Left forelimb (tissue), 1 donor: ENCODE data around the gene MRPL16.
"Not testable (repeated sequence)": the region's sequence is repeated elsewhere in the genome, so short reads cannot be mapped to it uniquely, and the experiment has no call there.

Experiments used
- DNase-seq: peaks from one replicate; pipeline ENCODE4 v3.0.0-alpha.2; 2018; ENCODE audit warnings: low spot score

Gene MRPL16

DNA sequence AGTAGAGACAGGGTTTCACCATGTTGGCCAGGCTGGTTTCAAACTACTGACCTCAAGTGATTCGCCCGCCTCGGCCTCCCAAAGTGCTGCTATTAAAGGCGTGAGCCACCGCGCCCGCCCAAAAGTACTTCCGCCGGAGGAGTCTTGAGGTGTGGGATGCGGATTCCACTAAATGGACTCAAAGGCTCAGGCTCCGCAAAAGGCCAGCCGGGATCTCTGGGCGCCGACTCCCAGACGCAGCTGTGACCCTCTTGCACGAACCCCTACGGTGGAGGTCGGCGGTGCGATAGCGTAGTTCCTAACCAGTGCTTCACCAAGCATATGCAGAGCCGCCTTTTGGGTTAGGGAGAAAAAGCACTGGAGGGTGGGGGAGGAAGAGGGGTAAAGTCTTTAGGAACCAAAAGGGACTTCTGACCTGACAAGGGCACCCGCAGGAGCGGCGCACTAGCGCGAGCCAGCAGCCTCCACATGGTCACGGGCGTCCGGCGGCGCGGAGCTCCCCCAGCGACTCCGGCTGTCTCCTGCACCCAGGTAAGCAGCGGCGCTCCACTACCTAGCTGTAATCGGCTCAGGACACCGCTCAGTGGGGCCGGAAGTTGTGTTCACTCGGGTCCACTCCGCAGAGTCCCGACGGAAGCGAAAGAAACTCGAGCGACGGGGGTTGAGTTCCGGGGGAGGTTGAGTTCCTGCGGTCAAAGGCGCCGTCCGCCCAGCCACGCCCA is at the start of gene MRPL16:
Gene MRPL16 (minus strand): TSS at position 590 of the 722 bp plus-strand sequence. CDS start 120 bp downstream, at position 470.
- peak; percentile 91 for DNase-seq

DNA sequence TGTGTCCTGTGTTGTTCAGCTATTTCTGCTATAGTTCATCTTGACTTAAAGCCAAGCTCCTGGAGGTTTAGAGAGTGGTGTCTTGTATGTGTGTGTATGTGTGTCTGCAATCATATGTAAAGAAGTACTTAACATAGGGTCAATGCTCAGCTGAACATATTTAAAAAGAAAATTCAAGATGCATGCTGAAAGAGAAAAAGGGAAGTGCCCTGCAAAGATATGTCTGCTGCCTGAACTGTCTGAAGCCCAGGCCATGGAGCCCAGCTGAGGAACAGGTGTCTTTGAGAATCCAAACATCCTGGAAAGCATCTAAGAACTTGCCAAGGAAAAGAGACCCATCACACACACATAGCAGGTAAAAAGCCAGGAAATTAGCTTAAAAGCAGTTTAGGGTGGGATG is 49.1 kb upstream of the MRPL16 start:
- no peak for DNase-seq

DNA sequence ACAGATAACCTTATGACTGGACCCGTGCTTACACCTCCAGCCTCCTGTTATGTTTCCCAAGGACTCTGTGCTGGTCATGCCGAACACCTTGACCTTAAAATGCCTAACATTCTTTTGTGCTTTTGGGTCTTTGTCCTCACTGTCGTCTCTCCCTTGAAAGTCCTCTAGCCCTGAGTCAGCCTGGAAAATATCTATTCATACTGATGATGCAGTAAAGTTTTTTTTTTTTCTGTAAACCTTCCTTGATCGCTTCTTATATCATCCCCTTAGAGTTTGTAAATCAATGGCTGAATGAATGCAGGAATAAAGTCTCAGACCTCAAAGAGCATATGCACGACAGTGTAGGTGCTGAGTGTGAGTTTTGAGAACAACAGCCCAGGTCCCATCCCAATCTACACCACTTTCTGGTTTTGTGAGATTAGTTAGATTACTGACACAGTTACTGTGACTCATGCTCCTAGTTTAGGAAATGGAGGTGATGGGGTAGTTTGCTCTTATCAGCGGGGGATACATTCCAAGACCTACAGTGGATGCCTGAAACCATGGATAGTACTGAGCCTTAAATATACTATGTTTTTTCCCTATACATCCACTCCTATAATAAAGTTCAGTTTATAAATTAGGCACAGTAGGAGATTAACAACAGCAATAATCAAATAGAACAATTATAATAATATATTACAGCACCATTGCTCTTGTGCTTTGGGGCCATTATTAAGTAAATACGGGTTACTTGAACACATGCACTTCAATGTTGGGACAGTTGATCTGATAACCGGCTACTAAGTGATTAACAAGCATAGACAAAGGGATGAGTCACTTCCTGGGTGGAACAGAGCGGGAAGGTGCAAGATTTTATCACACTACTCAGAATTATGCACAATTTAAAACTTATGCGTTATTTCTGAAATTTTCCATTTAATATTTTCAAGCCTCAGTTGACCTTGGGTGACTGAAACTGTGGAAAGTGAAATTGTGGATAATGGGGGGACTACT is 47.2 kb upstream of the MRPL16 start:
- DNase-seq, result no peak

DNA sequence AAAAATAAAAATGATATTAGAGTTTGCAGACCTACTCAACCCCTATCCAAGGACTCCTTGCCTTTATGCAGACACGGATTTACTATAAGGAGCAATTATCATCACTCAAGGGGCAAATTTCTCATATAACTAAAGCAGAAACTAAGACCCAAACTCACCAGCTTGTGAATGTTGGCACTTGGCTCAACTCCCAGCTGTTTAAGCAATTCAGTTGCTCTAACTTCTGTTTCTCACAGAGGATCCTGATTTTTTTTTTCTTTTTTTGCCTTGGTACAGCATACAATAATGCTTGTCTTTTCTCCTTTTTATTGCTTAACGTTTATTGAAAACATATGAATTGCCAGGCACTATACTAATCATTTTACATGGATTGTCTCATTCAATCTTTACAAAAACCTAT is 44.3 kb upstream of the MRPL16 start:
- DNase-seq, result no peak

DNA sequence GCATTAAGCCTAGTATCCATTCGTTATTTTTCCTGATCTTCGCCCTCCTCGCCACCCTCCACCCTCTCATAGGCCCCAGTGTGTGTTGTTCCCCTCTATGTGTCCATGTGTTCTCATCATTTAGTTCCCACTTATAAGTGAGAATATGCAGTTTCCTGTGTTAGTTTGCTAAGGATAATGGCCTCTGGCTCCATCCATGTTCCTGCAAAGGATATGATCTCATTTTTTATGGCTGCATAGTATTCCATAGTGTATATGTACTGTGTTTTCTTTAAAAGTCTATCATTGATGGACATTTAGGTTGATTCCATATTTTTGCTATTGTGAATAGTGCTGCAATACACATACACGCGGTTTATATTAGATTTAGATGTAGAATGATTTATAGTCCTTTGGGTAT is 40.8 kb upstream of the MRPL16 start:
- not testable (repeated sequence) for DNase-seq

DNA sequence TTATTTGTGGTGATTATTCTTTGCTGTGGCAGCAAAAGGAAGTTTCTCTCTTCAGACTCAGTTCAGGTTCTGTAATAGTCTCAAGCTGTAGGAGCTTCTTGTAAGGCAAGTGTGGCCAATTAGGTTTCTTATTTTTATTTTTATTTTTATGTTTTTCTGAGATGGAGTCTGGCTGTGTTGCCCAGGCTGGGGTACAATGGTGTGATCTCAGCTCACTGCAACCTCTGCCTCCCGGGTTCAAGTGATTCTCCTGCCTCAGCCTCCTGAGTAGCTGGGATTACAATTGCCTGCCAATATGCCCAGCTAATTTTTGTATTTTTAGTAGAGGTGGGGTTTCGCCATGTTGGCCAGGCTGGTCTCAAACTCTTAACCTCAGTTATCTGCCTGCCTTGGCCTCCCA is 39.0 kb upstream of the MRPL16 start:
- DNase-seq, result not testable (repeated sequence)

DNA sequence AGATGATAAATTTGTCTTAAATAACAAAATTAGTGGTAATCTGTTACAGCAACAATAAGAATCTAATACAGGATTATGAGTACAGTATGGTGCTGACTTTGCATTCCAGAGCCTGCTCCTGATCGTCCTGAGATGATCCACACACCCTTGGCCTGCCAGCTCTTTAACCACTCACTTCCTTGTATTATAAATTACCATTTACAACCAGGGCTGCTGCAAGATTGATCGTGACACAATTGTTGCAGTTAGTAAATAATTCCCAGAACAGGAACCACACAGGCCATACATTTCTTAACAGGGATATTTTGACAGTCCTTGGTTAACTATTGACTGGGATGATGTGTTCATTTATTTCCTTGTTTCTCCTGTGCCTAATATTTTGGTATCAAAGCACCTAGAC is 38.6 kb upstream of the MRPL16 start:
- no peak for DNase-seq

DNA sequence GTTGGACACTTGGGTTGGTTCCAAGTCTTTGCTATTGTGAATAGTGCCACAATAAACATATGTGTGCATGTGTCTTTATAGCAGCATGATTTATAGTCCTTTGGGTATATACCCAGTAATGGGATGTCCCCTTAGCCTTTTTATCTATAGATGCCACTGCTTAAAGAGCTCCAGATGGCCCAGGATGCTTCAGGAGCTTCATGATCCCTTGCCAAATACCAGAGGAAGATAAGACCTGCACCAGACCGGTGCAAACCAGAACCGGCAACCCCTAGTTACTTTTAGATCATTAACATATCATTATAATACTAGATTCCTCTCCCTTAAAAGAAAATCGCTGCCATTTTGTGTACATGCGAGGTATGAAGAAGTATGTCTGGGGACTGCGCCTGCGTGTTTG is 37.9 kb upstream of the MRPL16 start:
- not testable (repeated sequence) for DNase-seq

DNA sequence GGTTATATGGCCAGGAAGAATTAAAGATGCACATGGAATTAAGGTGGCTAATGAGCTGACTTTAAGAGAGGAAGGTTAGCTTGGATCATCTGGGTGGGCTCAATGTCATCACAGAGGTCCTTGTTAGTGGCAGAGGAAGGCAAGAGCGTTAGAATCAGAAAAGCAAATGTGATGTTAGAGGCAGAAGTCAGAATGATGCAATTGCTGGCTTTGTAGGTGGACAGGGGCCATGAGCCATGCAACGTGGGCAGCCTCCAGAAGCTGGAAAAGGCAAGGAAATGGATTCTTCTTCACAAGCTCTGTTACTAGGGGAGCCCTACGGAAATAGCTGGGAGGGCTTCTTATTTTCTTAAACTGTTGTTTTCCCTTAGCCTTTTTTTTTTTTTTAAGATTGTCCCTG is 37.0 kb upstream of the MRPL16 start:
- no peak for DNase-seq

DNA sequence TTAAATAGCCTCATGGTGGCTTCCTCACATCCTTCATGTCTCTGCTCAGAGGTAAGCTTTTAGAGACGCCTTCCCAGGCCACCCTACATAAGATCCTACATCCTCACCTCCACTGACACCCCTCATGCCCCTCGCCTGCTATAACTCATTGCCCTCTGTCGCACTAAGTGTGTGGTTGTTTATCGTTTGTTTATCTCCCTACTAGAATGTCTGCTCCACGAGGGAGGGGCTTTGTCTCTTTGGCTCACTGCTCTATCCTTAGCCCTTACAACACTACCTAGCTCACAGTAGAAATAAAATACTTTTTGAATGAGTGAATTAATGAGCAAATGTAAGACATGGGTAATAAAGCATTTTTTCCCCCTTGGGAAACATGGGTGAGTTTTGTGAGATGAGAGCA is 36.0 kb upstream of the MRPL16 start:
- no peak for DNase-seq

DNA sequence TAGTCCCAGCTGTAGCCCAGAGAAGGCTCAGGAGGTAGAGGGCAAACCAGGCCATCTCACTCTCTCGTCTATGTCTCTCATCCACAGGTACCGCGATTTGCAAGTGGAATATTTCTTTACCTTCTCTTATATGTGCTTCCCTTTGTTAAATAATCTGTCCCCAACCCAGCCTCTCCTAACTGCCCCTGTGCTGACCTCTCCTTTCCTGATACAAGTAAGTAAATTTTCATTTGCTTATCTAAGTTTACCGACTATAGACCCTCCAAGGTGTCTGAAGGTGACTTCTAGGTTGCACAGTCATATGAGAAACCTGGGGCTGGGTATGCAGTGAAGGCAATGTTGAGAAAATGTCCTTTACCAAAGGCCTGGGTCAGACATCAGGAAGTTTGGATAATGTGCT is 34.8 kb upstream of the MRPL16 start, which contains the start of gene CBLIF:
Gene CBLIF (minus strand): TSS at position 101 of the 400 bp plus-strand sequence. CDS start 46 bp downstream, at position 55.
- no peak for DNase-seq

DNA sequence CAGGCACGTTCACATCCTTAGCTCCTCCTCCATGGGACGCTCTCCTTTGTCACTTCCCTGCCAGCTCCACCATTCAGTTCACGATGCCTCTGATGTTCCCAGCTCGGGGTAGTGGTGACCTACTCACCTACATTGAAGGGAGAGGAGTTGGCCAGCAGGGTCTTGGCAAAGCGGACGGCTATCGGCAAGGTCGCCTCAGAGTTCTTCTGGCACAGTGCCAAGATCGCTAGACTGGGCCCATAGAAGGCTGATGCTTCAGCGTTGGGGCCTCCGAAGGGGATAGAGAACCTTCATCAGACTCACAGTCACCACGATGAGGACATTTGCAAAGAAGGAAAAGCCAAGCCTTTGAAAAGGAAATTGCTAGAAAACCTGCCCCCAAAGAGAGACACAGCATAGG is 31.7 kb upstream of the MRPL16 start:
- no peak for DNase-seq

DNA sequence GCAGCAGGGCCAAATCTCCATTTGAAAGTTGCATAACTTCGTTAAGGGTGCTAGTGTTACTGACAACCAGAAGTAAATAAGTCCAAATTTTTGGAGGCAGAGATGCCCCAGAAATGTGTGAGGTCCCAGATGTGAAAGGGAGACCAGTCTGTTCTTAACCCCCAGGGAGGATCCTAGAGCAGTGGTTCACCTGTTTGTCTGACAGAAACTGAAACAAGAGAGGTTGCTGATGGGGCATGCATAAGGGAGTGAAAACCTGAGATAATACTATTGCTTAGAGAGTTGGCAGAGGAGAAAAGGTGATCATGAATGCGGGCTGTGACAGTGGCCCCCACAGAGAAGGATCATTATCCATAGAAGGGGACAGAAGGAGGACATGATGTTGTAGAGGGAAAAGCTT is 30.9 kb upstream of the MRPL16 start:
- DNase-seq, result no peak

DNA sequence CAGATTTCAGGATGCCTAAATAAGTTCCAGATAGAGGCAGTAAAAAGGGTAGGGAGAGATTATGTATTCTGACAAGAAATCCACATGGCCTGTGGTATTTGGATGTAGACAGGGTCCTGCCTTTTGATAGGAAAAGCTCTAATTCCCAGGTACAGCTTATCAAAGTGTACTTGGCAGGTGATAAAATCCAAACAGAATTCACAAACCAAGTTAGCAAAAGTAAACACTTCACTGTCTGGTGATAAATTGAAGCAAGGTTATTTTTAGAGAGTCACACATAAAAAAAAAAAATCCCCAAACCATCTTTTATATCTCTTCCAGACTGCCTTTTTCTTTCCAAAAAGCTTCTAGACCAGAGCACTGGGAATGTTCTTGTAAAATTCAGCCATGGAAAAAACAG is 29.0 kb upstream of the MRPL16 start:
- DNase-seq, result no peak

DNA sequence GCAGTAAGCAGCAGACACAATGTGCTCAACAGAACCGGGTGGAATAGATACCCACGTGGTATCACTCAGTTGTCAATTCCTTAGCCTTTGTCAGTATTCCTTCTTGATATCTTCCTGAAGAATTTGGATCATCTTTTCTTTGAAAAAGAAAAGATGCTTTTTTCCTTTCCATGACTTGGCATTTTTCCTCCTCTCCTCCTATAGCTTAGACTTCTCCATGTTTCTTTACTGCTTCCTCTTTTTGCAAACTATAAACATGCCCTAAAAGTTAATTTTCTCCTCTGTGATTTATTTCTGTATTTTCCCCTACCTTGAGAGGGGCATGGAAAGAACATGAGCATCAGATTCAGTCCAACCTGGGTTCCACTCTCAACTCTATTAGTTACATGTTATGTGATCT is 23.0 kb upstream of the MRPL16 start:
- DNase-seq, result no peak

DNA sequence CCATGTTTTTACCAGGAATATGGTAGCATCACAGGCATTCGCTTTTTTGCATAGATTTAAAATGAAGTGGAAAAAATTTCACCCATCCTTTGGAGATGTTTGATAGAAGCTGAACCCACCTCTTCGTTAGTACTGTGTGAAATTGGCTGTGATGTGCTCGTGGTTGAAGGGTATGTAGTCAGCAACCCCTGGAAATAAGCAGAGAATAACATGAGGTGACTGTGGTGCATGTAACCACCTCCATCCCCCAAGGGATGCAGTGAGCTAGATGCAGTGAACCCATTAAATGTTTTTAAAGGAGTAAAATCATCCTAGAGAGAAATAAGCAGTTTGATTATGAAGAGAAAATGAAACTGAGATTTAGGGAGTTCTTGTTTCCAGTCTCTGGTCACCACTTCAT is 18.8 kb upstream of the MRPL16 start:
- no peak for DNase-seq

DNA sequence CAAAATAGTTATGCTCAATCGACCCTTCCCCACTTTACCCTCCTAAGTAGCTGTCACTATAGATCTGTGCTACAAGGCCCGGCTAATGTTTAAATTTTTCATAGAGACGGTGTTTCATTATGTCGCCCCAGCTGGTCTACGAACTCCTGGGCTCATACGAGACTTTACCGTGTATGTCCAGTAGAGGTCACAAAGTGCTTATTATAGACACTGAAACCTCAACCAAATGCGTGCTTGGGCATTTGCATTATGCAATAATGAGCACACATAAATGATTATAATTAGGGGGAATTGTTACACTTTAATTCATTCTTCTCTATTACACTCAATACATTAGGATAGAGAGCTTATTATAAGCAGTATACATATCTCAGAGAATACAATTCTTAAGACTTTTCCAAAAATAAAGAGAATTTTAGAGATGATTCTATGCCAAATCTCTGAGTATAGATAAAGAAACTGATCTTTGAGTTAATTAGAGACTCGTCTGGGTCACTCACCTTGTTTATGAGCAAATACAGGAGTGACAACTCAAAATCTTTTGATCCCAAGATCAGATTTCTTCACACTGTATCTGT is 12.5 kb upstream of the MRPL16 start:
- DNase-seq, result no peak

DNA sequence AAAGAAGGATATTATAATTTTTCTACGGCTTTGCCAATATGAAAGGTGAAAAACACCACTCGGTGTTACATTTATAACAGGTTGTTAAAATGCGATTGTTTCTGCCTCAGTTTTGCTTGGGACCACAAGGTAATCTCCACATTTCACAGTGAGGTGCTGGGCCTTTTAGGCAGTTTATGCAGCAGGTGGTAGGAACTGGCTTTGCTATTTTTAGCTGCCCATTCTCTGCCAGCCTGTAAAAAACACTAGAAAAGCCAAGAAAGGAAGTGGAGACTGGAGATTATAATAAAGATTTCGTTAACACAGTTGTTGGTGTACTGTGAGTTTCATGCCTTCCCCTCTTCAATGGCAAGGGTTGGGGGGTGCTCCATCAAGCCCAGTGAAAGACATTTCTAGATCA is 8.0 kb upstream of the MRPL16 start:
- DNase-seq, result no peak

DNA sequence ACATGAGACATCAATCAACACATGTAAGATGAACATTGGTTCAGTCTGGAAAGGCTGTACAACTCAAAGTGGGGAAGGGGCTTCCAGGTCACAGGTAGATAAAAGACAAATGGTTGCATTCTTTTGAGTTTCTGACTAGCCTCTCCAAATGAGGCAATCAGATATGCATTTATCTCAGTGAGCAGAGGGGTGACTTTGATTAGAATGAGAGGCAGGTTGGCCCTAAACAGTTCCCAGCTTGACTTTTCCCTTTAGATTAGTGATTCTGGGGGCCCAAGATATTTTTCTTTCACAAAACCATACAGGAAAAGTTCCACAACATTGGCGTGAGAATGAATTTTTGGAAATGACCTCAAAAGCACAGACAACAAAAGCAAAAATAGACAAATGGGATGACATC is 5.9 kb upstream of the MRPL16 start:
- not testable (repeated sequence) for DNase-seq

DNA sequence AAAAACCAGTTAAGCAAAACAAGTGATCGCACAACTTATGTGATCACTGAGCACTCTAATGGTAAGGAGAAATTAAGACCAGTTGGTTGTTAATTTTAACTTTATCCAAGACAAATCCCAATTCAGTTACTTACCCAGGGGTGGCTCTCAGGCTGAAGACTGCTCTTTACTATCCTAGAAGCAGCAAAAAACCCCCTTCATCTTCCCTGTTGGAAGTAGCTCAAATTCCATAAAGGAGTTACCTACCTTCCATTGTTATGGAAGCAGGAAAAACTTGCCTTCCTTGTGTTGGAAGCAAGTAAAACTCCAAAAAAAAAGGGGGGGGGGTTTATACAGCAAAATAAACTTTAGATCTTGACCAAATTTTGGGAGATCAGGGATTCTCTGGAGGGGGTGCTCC is 5.2 kb upstream of the MRPL16 start:
- DNase-seq, result no peak

DNA sequence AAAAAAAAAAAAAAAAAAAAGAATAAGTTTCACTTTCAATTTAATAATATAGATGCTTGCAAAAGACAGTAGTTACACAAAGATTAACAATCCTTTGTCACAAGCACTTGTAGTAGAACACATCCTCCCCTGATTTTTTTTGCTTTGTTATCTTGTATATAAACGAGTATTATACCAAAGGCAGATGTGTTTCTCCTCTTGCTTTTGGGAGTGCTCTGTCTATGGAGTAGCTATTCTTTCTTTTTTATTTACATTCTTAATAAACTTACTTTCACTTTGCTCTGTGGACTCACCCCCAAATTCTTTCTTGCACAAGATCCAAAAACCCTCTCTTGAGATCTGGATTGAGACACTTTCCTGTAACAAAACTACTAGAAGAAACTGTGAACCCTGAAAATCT is 3.4 kb upstream of the MRPL16 start:
- no peak for DNase-seq

DNA sequence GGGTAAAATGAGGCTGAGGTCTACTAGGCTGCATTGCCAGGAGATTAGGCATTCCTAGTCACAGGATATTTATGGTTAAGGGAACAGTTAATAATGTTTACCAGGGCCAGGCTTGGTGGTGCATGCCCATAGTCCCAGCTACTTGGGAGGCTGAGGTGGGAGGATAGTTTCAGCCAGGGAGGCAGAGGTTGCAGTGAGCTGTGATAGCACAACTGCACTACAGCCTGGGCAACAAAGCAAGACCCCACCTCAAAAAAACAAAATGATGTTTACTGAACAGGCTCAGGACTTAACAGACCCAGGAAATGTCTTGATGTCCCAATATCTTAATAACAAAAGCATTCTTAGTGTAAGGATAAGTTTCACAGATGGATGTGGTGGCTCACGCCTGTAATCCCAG is 2.8 kb upstream of the MRPL16 start:
- no peak for DNase-seq

DNA sequence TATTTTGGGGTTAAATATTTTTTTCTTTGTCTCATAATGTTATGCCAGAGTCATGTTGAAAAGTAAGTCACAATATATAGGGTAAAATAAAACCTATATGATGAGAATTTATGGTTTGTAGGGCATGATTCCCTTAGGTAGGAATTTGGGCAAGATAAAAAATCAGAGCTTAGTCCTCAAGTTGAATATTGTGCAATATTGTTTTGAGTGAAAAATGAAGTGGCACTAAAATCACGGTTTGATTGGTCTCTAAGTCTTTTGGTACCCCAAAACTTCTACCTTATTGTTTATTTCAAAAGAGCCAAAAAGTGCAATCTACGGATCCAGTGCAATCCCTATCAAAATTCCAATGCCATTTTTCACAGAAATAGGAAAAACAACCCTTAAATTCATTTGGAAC is 1.6 kb upstream of the MRPL16 start:
- no peak for DNase-seq
